GM04503 (cell line): Measurements from ENCODE around the gene SLC8A2.

Experiments
- DNase-seq: peaks from one replicate; pipeline ENCODE4 v3.0.0-alpha.2; 2012; ENCODE audit warnings: low read depth

The SLC8A2 gene

GRCh38 chr19:47459477-47459876 lies 12.2 kb downstream of the SLC8A2 start:
- no peak for DNase-seq

- no peak for DNase-seq
These were observed 13.0 kb downstream of the SLC8A2 start for GRCh38 chr19:47458672-47459071.

DNA sequence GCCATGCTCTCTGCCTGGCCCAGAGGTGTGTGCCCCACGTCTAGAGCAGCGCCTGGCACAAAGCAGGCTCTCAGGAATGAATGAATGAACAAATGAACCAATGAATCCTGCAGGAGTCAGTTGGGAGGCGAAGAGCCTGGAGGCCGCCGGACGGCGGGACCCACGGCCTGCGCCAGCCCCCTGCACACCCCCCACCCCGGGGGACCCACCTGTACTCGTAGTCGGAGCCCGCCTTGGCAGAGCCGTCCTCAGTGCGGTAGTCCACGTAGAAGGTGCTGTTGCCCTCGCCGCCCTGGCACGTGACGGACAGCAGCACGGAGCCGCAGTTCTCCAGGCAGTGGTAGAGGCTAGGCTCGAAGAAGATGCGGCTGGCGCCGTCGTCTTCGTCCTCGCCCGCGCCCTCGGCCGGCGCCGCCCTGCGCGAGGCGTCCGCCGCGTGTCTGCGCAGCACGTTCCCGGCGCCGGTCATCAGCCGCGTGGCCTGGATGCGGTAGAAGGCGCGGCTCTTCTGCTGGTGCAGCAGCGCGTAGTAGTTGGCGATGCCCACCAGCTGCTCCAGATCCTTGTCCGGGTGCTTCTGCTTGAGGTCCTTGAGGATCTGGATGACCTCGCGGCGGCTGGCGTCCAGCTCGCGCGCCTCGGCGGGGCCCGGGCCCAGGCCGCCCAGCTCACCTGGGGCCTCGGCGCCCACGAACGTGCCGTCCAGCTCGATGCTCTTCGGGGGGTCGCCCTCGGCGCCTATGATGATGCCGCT lies 14.8 kb downstream of the SLC8A2 start:
- no peak for DNase-seq

- no peak for DNase-seq
These were observed 21.2 kb downstream of the SLC8A2 start for GRCh38 chr19:47450478-47450877.

GRCh38 chr19:47448360-47448727 lies 23.3 kb downstream of the SLC8A2 start:
- DNase-seq = no peak

- DNase-seq = no peak
These were observed 24.0 kb downstream of the SLC8A2 start for GRCh38 chr19:47447470-47448359.

GRCh38 chr19:47446534-47447469 lies 24.9 kb downstream of the SLC8A2 start:
- no peak for DNase-seq

GRCh38 chr19:47445937-47446402 lies 25.7 kb downstream of the SLC8A2 start:
- no peak for DNase-seq

GRCh38 chr19:47445527-47445926 lies 26.2 kb downstream of the SLC8A2 start:
- no peak for DNase-seq

DNA sequence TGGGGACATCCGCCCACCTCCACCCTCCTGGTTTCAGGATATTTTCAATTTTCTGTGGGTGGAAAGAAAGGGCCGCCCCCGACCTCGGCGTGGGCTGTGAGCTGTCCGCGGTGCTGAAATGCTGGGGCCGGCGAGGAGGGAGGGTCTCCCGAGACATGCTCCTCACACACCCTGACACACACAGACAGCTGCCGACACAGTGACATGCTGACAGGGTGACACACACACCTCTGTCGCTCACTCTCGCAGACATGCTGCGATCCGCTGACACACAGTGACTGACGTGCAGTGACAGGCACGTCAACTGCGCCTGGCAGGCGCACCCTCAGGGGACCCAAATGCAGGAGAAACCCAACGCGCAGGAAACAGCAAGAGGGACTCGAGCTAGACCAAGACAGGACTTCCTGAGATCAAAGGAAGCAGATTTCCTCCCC lies 27.3 kb downstream of the SLC8A2 start:
- DNase-seq = no peak

DNA sequence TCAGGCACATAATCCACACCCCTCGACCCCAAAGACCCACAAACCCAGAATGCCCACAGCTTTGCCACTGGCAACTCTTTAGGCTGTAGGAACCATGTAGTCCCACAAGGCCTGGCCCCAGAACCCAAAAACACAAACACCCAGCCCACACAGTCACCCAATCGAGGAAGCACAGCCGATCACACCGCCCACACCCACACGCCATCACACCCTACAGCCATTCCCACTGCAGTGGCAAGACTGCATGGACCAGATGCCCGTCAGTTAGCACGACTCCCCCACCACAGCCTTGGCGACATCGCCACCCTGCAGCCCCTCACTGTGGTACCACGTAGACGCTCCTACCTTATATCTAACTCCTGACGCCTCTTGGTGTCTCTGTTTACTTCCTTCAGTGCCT lies 28.4 kb downstream of the SLC8A2 start:
- DNase-seq = no peak

GRCh38 chr19:47438793-47439220 lies 32.9 kb downstream of the SLC8A2 start:
- no peak for DNase-seq

DNA sequence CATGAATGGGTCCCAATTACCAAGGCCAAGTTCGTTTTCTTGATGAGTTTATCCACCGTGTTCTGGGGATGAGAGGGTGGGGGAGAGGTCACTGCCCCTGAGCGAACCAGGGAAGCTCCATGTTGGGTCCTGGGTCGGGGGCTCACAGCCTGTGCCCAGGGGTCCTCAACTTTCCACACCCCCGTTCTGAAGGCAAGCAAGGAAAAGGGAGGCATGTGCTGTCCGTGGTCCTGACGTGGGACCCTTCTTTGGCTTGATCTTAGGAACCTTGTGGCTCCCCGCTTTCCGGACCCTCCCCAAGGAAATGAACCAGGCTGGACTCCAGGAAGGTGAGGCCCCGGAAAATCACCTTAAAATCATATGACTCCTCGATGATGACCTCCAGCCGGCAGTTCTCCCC lies 34.2 kb downstream of the SLC8A2 start:
- no peak for DNase-seq

DNA sequence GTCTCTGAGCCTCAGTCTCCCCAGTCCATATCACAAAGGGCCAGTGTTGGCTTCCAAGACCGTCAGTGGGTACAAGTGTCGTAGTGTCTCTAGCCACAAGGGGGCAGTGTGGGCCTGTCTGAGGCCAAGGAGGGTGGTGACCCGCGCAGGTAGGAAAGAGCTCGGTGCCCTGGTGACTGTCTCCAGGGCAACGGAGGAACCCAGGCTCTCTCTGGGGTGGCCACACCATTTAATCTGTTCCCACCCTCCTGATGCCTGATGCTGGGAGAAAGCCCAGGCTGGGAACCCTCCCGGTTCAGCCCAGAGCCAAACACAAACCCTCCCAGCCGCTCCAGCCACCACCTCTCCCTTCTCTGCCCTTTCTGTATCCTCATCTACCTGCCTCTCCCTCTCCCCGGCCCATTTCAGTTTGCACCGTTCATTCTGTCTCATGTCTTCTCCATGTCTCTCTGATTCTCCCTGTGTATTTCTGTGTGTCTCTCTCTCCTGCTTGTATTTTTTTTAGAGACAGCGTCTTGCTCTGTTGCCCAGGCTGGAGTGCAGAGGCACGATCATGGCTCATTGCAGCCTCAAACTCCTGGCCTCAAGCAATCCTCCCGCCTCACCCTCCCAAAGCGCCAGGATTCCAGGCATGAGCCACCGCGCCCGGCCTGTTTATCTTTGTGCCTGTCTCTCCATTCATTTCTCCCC lies 34.8 kb downstream of the SLC8A2 start:
- DNase-seq = no peak

DNA sequence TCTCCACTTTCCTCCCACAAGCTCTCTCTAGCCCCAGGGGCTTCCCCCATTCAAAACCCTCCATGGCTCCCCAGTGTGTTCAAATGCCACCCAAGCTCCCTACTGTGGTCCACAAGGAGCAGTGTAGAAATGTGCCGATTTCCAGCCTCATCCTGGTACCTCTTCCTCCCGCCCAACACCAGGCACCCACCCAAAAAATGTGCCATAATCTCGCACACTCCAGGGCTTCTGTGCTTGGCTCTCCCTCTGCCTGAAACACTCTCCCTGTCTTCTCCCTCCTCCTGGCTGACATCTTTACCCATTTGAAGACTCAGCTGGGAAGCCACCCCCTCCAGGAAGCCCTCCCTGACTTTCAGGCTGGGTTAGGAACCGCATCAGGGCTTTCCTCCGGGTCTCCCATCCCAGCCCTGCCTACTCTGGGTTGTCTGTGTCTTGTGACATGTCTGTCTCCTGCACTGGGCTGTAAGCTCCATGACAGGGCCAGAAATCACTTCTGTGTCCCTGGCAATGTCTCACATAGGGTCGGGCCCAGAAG lies 35.7 kb downstream of the SLC8A2 start:
- DNase-seq = no peak

GRCh38 chr19:47435196-47435595 lies 36.5 kb downstream of the SLC8A2 start:
- DNase-seq = no peak

GRCh38 chr19:47434088-47434487 lies 37.6 kb downstream of the SLC8A2 start:
- no peak for DNase-seq

- peak; percentile 23 for DNase-seq
These were observed 38.6 kb downstream of the SLC8A2 start for GRCh38 chr19:47433121-47433520.

- DNase-seq = no peak
These were observed 39.2 kb downstream of the SLC8A2 start for GRCh38 chr19:47432499-47432898.

GRCh38 chr19:47432091-47432490 lies 39.6 kb downstream of the SLC8A2 start:
- DNase-seq = no peak
